Ovary (tissue), 9 donors: Measurements from ENCODE around the gene SMCR8. TPM values are rescaled to one million over a fixed set of nuclear protein-coding genes. Genes with fewer than 3 reads are reported as not detected.

Source experiments
- DNase-seq, 5 donors: peaks; one replicate each; pipeline ENCODE4 v3.0.0-alpha.2; 2019 to 2020
- H3K27ac ChIP-seq, 2 donors: fragments of 200-600 bp; one replicate each; pipeline versions ENCODE4 v1.5.1 to v1.8.0; 2019 to 2022
- H3K27me3 ChIP-seq: fragments of 200-600 bp; one replicate; pipeline ENCODE4 v1.8.0; 2022
- H3K36me3 ChIP-seq: fragments of 200-600 bp; sonication (generic); one replicate; pipeline ENCODE4 v1.5.1; 2019
- H3K4me1 ChIP-seq: one replicate; pipeline ENCODE4 v1.8.1; 2013; ENCODE audit warnings: mild to moderate bottlenecking, moderate library complexity; ENCODE audit not compliant: insufficient read depth
- H3K4me3 ChIP-seq: fragments of 200-600 bp; sonication (generic); one replicate; pipeline ENCODE4 v1.5.1; 2017
- H3K9me3 ChIP-seq, 2 donors: fragments of 200-600 bp in 1 of 2; sonication (generic) in 1 of 2; one replicate each; pipeline versions ENCODE4 v1.5.1 to v1.8.1; 2013 to 2019; ENCODE audit warnings: mild to moderate bottlenecking in 1 of 2, moderate library complexity in 1 of 2
- CTCF ChIP-seq, 3 donors: fragments of 450-650 bp in 2 of 3; fragments of 200-600 bp in 1 of 3; IDR thresholded peaks; one replicate each; pipeline versions ENCODE4 v1.5.1 to v1.8.0; 2016 to 2022; ENCODE audit warnings: antibody characterized with exemption in 3 of 3, mild to moderate bottlenecking in 1 of 3
- EP300 ChIP-seq: sonication (generic); formaldehyde crosslinking; IDR thresholded peaks from one replicate; pipeline ENCODE4 v1.6.1; 2017; ENCODE audit warnings: antibody characterized with exemption
- POLR2A ChIP-seq: fragments of 450-650 bp; IDR thresholded peaks from one replicate; pipeline ENCODE4 v1.6.1; 2017; ENCODE audit warnings: antibody characterized with exemption, mild to moderate bottlenecking, moderate library complexity
- WGBS, 3 donors: extraction: QIAGEN DNeasy Blood & Tissue Kit in 1 of 3; methylation state at CpG; one replicate each; pipeline versions ENCODE4 v1.1.5 to v1.1.7; 2013 to 2017; 5-methylcytosine and 5-hydroxymethylcytosine counted together
- intact Hi-C, 4 donors: fragments of 100-400 bp; cut with DNase I; formaldehyde crosslinking; loops; one replicate each; pipeline versions ENCODE4 v1.11.0 to v1.15.1; 2022 to 2023
- polyA plus RNA-seq, 2 donors: library from polyadenylated mRNA; stranded (reverse); fragments of 200-250 nt in 1 of 2; fragments of 350-450 nt in 1 of 2; fragmentation: Illumina TruSeq in 1 of 2; extraction: RNeasy Lipid Tissue Mini Kit (QIAGEN cat#74804) in 1 of 2; gene quantifications; one replicate each; pipeline ENCODE4 v1.2.3, GENCODE V29; 2013 to 2014
- total RNA-seq, 7 donors: library from RNA; depleted of rRNA in 2 of 7; stranded (reverse); fragments of >200 nt in 2 of 7; fragmentation: NEBNext Ultra II Directional in 3 of 7; extraction: Animal tissue kit (Norgen Biotek cat#: 25700) in 3 of 7; gene quantifications; one replicate each; pipeline versions ENCODE4 v1.1.0 to v1.2.4, GENCODE V29; 2016 to 2023
- donor health status: DM: no; HTN: no; CAD: no; lungs with moderate emphysema.
- donor health status: DM: no; HTN: no; CAD: no.
- donor health status: Bipolar disorder and iron deficiency.
- donor health status: DM: yes; HTN: yes; CAD: no.
- donor health status: DM: no; HTN: no; CAD: no.
- donor health status: DM: yes; HTN: yes; CAD: no.

Gene SMCR8
- total and polyA plus RNA-seq, 9 donors = 7.1 to 16.7 (median 13.8) TPM

GRCh38 chr17:18270046-18270931 is 44.8 kb upstream of the SMCR8 start:
- no peaks in the 10 kb centered on the region for H3K4me1 ChIP-seq
- H3K36me3 ChIP-seq = no peaks in the 10 kb centered on the region
- WGBS, 3 donors = 70 to 81% (median 75%) methylated on average over 14 of the region's 14 CpGs
- DNase-seq = no peak
- no peak overlapping the region for H3K27ac ChIP-seq
- no peaks in the 10 kb centered on the region for H3K9me3 ChIP-seq
- H3K27me3 ChIP-seq = no peaks in the 10 kb centered on the region
- TF ChIP-seq EP300 = no peak
- no peak overlapping the region for H3K4me3 ChIP-seq
- intact Hi-C loops = loop anchor here in 1 of 4 donors (10.0 kb wide), 1 partner anchor 65 kb away; no protein-coding TSS in a partner anchor

- Histone ChIP-seq H3K9me3 (no peaks in the 10 kb centered on the region), H3K27me3 (no peaks in the 10 kb centered on the region), H3K36me3 (no peaks in the 10 kb centered on the region), H3K27ac (no peak overlapping the region), H3K4me1 (no peaks in the 10 kb centered on the region), H3K4me3 (no peak overlapping the region)
- WGBS, 3 donors = 82 to 96% (median 93%) methylated on average over 1 of the region's 1 CpG
- no peak for DNase-seq
- TF ChIP-seq POLR2A (no peak), CTCF (IDR thresholded peaks at IDR 0.05) (no peak), EP300 (no peak)
- intact Hi-C loops = loop anchor here in 1 of 4 donors (10.0 kb wide), 1 partner anchor 72 kb away; no protein-coding TSS in a partner anchor
Measured at GRCh38 chr17:18277076-18277475, 38.0 kb upstream of the SMCR8 start.

GRCh38 chr17:18278867-18279266 is 36.2 kb upstream of the SMCR8 start:
- no peaks in the 10 kb centered on the region for H3K36me3 ChIP-seq

GRCh38 chr17:18280249-18280648 is 34.8 kb upstream of the SMCR8 start:
- Histone ChIP-seq H3K4me3 (no peak overlapping the region), H3K27me3 (no peaks in the 10 kb centered on the region), H3K4me1 (no peaks in the 10 kb centered on the region), H3K9me3 (no peaks in the 10 kb centered on the region), H3K27ac (no peak overlapping the region), H3K36me3 (no peaks in the 10 kb centered on the region)
- TF ChIP-seq CTCF (IDR thresholded peaks at IDR 0.05) (no peak), POLR2A (no peak), EP300 (no peak)
- no peak for DNase-seq
- intact Hi-C loops = no loop called here
- WGBS, 3 donors = 91 to 100% (median 94%) methylated on average over 4 of the region's 4 CpGs

More at GRCh38 chr17:18278867-18279266, 36.2 kb upstream of the SMCR8 start:
- intact Hi-C loops = loop anchor here in 1 of 4 donors (10.0 kb wide), 1 partner anchor 74 kb away; no protein-coding TSS in a partner anchor
- no peak for TF ChIP-seq EP300
- no peak for TF ChIP-seq CTCF (IDR thresholded peaks at IDR 0.05)
- no peak for TF ChIP-seq POLR2A
- Histone ChIP-seq H3K27me3 (no peaks in the 10 kb centered on the region), H3K4me1 (no peaks in the 10 kb centered on the region), H3K9me3 (no peaks in the 10 kb centered on the region), H3K27ac (no peak overlapping the region), H3K4me3 (no peak overlapping the region)
- DNase-seq = no peak
- WGBS, 3 donors = 63 to 83% (median 75%) methylated on average over 3 of the region's 3 CpGs
